ENCODE data around the gene SMIM3. TPM values are rescaled to one million over a fixed set of nuclear protein-coding genes. Genes with fewer than 3 reads are reported as not detected.

Gene SMIM3
- total RNA-seq, 1 donor from 2014 or later: 17.1 TPM

- peaks cover 68% of the 10 kb centered on the region for H3K4me1 ChIP-seq
- no peaks in the 10 kb centered on the region for H3K27me3 ChIP-seq (ENCODE audit: low read depth)
- intact Hi-C loops (cut with DNase I): no loop called here
- TF ChIP-seq CTCF (IDR thresholded peaks at IDR 0.05): no peak
- peaks cover 67% of the 10 kb centered on the region for H3K36me3 ChIP-seq
- DNase-seq: no peak
- peak overlapping the region; percentile 53 for H3K27ac ChIP-seq
- ATAC-seq: peak in 1 of 2 donors; percentile 21
- H3K4me3 ChIP-seq: no peak overlapping the region
- H3K9me3 ChIP-seq: no peaks in the 10 kb centered on the region
Measured at GRCh38 chr5:150753863-150754262, 24.7 kb upstream of the SMIM3 start.

- peaks cover 43% of the 10 kb centered on the region for H3K36me3 ChIP-seq
- ATAC-seq (no peak), DNase-seq (no peak)
- H3K9me3 ChIP-seq: no peaks in the 10 kb centered on the region
- H3K27ac ChIP-seq: no peak overlapping the region
- intact Hi-C loops (cut with DNase I): no loop called here
- peaks cover 45% of the 10 kb centered on the region for H3K4me1 ChIP-seq
- H3K4me3 ChIP-seq: peak overlapping the region; percentile 76
- no peaks in the 10 kb centered on the region for H3K27me3 ChIP-seq (ENCODE audit: low read depth)
- no peak for TF ChIP-seq CTCF (IDR thresholded peaks at IDR 0.05)
Measured at GRCh38 chr5:150757087-150757649, 21.4 kb upstream of the SMIM3 start.

- peak; percentile 39 to 40 for ATAC-seq
- no peak for DNase-seq
Measured at GRCh38 chr5:150758203-150758530, 20.4 kb upstream of the SMIM3 start.

GRCh38 chr5:150758531-150759333 is 19.8 kb upstream of the SMIM3 start, which contains the start of gene DCTN4:
DCTN4 (minus strand) TSS chr5:150759017; CDS start chr5:150758993, 24 bp downstream.
- H3K4me3 ChIP-seq: peak within 1 kb of the TSS; percentile 76
- H3K27ac ChIP-seq: peak within 1 kb of the TSS; percentile 94
- peak; percentile 98 for DNase-seq
- intact Hi-C loops (cut with DNase I): no loop called here
- peaks cover 27% of the 10 kb centered on the region for H3K36me3 ChIP-seq
- peak; percentile 11 for TF ChIP-seq CTCF (IDR thresholded peaks at IDR 0.05)
- no peaks in the 10 kb centered on the region for H3K9me3 ChIP-seq
- ATAC-seq: peak; percentile 96 to 97
- no peaks in the 10 kb centered on the region for H3K27me3 ChIP-seq (ENCODE audit: low read depth)
- H3K4me1 ChIP-seq: peaks cover 53% of the 10 kb centered on the region

More at GRCh38 chr5:150758203-150758530, 20.4 kb upstream of the SMIM3 start:
- H3K4me3 ChIP-seq: peak overlapping the region; percentile 76
- H3K27ac ChIP-seq: peak overlapping the region; percentile 94
- H3K36me3 ChIP-seq: peaks cover 33% of the 10 kb centered on the region
- intact Hi-C loops (cut with DNase I): no loop called here
- H3K9me3 ChIP-seq: no peaks in the 10 kb centered on the region
- H3K4me1 ChIP-seq: peaks cover 53% of the 10 kb centered on the region
- no peak for TF ChIP-seq CTCF (IDR thresholded peaks at IDR 0.05)
- H3K27me3 ChIP-seq (ENCODE audit: low read depth): no peaks in the 10 kb centered on the region

GRCh38 chr5:150759334-150759583 is 19.3 kb upstream of the SMIM3 start:
- TF ChIP-seq CTCF (IDR thresholded peaks at IDR 0.05): no peak
- H3K36me3 ChIP-seq: peaks cover 22% of the 10 kb centered on the region
- intact Hi-C loops (cut with DNase I): no loop called here
- H3K4me3 ChIP-seq: peak overlapping the region; percentile 76
- peak overlapping the region; percentile 94 for H3K27ac ChIP-seq
- no peak for ATAC-seq
- H3K9me3 ChIP-seq: no peaks in the 10 kb centered on the region
- DNase-seq: no peak
- no peaks in the 10 kb centered on the region for H3K27me3 ChIP-seq (ENCODE audit: low read depth)
- H3K4me1 ChIP-seq: peaks cover 53% of the 10 kb centered on the region

Measured in lower lobe of right lung (tissue), 2 donors.